ENCODE measurements around the gene ALG8. TPM values are rescaled to one million over a fixed set of nuclear protein-coding genes. Genes with fewer than 3 reads are reported as not detected.

Gene ALG8
- total RNA-seq, 6 donors from 2014 or later, result 5.2 to 31.4 (median 23.0) TPM

DNA sequence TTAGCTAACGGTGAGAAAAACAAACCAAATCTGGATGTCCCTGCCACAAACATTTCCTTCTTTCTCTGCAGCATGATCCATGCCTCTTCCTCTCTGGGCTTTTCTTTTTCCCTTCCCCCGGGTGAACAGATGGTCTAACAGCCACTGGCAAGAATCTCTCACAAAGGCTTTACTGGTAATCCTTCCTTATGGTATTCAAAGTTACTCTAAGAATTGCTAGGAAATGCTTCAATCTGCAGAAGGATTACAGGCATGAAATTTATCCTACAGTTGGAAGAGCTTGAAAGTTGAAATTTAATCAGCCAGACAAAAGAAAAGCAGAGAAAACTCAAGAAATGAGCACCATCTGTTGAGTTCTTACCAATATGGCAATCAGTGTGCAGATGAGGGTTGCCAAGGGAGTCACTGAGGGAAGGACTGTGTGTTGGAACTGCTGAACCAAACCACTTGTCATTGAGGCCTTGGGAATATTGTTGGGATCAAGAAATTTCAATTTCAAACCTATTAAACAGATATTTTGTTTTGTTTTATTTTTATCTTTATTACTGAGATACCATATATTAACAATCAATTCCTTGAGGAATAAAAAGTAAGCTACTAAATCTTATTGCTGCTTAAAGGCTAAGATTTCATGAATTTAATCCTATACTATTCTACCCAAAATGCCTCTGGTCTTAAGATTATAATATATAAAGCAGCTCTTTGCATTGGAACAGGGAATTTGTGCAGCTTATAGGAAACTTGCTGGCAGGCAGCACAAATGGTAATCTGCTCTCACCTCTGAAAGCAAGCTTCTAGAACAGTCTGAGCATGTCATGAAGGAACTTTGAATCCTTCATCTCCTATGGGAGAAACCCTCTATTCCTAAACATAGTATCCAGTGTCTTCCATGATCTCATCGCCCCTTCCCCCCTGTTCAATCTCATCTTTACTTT lies 30.1 kb downstream of the ALG8 start:
- no peak for ATAC-seq (ENCODE audit: low FRiP score in 2 of 2)
- H3K36me3 ChIP-seq, result peaks cover 0 to 32% (median 18%) of the 10 kb centered on the region in 4 donors
- TF ChIP-seq POLR2A (IDR thresholded peaks at IDR 0.05), result no peak
- TF ChIP-seq CTCF (IDR thresholded peaks at IDR 0.05), result no peak
- no peak for TF ChIP-seq EP300 (IDR thresholded peaks at IDR 0.05)
- TF ChIP-seq POLR2AphosphoS5 (IDR thresholded peaks at IDR 0.05), result no peak
- no peak overlapping the region for H3K27ac ChIP-seq
- no peak overlapping the region for H3K4me3 ChIP-seq
- no peaks in the 10 kb centered on the region for H3K9me3 ChIP-seq
- no peak for DNase-seq
- no peaks in the 10 kb centered on the region for H3K27me3 ChIP-seq
- 76 to 79% methylated on average over 3 of the region's 3 CpGs for WGBS, 2 donors
- H3K4me1 ChIP-seq, result no peaks in the 10 kb centered on the region

GRCh38 chr11:78100676-78101472 lies 38.6 kb downstream of the ALG8 start:
- TF ChIP-seq POLR2AphosphoS5 (IDR thresholded peaks at IDR 0.05) (no peak), CTCF (IDR thresholded peaks at IDR 0.05) (no peak), EP300 (IDR thresholded peaks at IDR 0.05) (no peak), POLR2A (IDR thresholded peaks at IDR 0.05) (no peak)
- DNase-seq (no peak), ATAC-seq (ENCODE audit: low FRiP score in 2 of 2) (no peak)
- H3K27ac ChIP-seq, result no peak overlapping the region
- H3K36me3 ChIP-seq, result peaks cover 0 to 21% (median 6%) of the 10 kb centered on the region in 4 donors
- H3K27me3 ChIP-seq, result no peaks in the 10 kb centered on the region
- no peak overlapping the region for H3K4me3 ChIP-seq
- no peaks in the 10 kb centered on the region for H3K4me1 ChIP-seq
- H3K9me3 ChIP-seq, result no peaks in the 10 kb centered on the region
- WGBS, 2 donors, result 88 to 89% methylated on average over 2 of the region's 2 CpGs

DNA sequence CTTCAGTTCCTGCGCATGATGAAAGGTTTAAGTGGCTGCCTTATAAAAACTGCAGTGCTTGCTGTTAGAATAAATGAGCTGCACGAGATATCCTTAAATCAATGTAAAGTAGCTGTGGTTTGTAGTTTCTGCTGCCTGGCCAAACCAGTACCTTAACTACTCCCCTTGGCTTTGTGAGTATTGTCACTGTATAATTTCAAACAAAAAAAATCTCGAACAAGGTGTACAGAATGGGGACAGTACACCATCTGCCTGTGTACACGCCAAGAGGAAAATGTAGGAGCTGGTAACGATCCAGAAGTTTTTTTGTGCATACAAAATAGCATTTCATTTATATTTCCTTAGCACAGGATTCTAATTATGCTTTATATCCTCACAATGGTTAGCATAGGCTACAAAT lies 39.2 kb downstream of the ALG8 start:
- H3K9me3 ChIP-seq, result no peaks in the 10 kb centered on the region
- no peak for TF ChIP-seq POLR2A (IDR thresholded peaks at IDR 0.05)
- no peak for TF ChIP-seq EP300 (IDR thresholded peaks at IDR 0.05)
- no peak for TF ChIP-seq POLR2AphosphoS5 (IDR thresholded peaks at IDR 0.05)
- 73 to 89% methylated on average over 5 of the region's 5 CpGs for WGBS, 2 donors
- ATAC-seq (ENCODE audit: low FRiP score in 2 of 2), result no peak
- no peak overlapping the region for H3K4me3 ChIP-seq
- no peak overlapping the region for H3K27ac ChIP-seq
- no peaks in the 10 kb centered on the region for H3K4me1 ChIP-seq
- H3K36me3 ChIP-seq, result peaks cover 0 to 21% (median 6%) of the 10 kb centered on the region in 4 donors
- no peak for DNase-seq
- no peaks in the 10 kb centered on the region for H3K27me3 ChIP-seq

GRCh38 chr11:78099666-78100065 lies 39.8 kb downstream of the ALG8 start:
- Histone ChIP-seq H3K9me3 (no peaks in the 10 kb centered on the region), H3K4me3 (no peak overlapping the region), H3K27ac (no peak overlapping the region), H3K4me1 (no peaks in the 10 kb centered on the region), H3K27me3 (no peaks in the 10 kb centered on the region), H3K36me3 (peaks cover 0 to 23% (median 6%) of the 10 kb centered on the region in 4 donors)
- no peak for DNase-seq
- 88 to 93% methylated on average over 4 of the region's 4 CpGs for WGBS, 2 donors
- no peak for ATAC-seq (ENCODE audit: low FRiP score in 2 of 2)
- TF ChIP-seq POLR2A (IDR thresholded peaks at IDR 0.05) (no peak), POLR2AphosphoS5 (IDR thresholded peaks at IDR 0.05) (no peak), EP300 (IDR thresholded peaks at IDR 0.05) (no peak), CTCF (IDR thresholded peaks at IDR 0.05) (no peak)
